HFF-Myc (cell line): Measurements from ENCODE around the gene KRT9.

Experiments
- DNase-seq: peaks from one replicate; pipeline ENCODE4 v3.0.0-alpha.2; 2011; ENCODE audit warnings: low read depth; ENCODE audit errors: extremely low read depth
- H3K4me3 ChIP-seq: replicated peaks from 2 replicates; pipeline ENCODE4 v1.5.1; 2011; ENCODE audit warnings: low read depth, mild to moderate bottlenecking, control low read depth, low read length
- TF ChIP-seq, protein P1 (sequence below): IDR thresholded peaks from 2 replicates; pipeline ENCODE4 v1.5.1; 2012; ENCODE audit warnings: mild to moderate bottlenecking, low read depth, low read length, control low read depth; ENCODE audit errors: missing control alignments

Gene KRT9

GRCh38 chr17:41524261-41524660, 47.6 kb downstream of the KRT9 start:
- no peak for DNase-seq
- no peak overlapping the region for H3K4me3 ChIP-seq
- TF ChIP-seq, protein P1, sequence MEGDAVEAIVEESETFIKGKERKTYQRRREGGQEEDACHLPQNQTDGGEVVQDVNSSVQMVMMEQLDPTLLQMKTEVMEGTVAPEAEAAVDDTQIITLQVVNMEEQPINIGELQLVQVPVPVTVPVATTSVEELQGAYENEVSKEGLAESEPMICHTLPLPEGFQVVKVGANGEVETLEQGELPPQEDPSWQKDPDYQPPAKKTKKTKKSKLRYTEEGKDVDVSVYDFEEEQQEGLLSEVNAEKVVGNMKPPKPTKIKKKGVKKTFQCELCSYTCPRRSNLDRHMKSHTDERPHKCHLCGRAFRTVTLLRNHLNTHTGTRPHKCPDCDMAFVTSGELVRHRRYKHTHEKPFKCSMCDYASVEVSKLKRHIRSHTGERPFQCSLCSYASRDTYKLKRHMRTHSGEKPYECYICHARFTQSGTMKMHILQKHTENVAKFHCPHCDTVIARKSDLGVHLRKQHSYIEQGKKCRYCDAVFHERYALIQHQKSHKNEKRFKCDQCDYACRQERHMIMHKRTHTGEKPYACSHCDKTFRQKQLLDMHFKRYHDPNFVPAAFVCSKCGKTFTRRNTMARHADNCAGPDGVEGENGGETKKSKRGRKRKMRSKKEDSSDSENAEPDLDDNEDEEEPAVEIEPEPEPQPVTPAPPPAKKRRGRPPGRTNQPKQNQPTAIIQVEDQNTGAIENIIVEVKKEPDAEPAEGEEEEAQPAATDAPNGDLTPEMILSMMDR: no peak

DNA sequence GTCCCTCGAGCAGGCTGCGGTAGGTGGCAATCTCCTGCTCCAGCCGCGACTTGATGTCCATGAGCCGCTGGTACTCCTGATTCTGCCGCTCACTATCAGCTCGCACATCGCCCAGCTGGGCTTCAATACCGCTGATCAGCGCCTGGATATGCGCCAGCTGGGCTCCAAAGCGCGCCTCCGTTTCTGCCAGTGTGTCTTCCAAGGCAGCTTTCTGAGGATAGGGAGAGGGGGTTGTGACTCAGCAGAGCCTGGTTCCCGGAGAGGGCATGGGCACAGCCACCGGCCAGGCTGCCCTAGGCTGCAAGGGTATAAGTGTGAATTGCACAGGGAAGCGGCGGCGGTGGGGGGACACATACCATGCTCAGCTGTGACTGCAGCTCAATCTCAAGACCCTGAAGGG, 48.1 kb downstream of the KRT9 start:
- TF ChIP-seq, protein P1: no peak
- H3K4me3 ChIP-seq: no peak overlapping the region
- DNase-seq: no peak

DNA sequence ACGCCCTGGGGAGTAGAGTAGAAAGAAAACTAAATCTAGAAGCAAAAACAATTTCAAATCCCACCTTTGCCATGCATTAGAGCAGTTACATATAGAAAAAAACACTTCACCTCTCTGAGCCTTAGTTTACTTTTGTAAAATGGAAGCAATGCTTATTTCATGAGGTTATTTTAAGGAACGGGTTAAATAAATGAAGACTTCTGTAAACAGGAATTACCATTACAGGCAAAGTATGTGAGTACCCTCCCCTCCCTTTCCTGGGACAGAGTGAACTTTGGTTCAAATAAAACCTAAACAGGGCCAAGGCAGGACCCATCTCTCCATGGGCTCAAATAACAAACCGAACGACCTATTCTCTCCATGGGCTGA, 48.6 kb downstream of the KRT9 start:
- no peak overlapping the region for H3K4me3 ChIP-seq
- TF ChIP-seq, protein P1: no peak
- DNase-seq: no peak

- H3K4me3 ChIP-seq: no peak overlapping the region
- TF ChIP-seq, protein P1: no peak
- no peak for DNase-seq
Observed at GRCh38 chr17:41522301-41523224, 49.3 kb downstream of the KRT9 start.

DNA sequence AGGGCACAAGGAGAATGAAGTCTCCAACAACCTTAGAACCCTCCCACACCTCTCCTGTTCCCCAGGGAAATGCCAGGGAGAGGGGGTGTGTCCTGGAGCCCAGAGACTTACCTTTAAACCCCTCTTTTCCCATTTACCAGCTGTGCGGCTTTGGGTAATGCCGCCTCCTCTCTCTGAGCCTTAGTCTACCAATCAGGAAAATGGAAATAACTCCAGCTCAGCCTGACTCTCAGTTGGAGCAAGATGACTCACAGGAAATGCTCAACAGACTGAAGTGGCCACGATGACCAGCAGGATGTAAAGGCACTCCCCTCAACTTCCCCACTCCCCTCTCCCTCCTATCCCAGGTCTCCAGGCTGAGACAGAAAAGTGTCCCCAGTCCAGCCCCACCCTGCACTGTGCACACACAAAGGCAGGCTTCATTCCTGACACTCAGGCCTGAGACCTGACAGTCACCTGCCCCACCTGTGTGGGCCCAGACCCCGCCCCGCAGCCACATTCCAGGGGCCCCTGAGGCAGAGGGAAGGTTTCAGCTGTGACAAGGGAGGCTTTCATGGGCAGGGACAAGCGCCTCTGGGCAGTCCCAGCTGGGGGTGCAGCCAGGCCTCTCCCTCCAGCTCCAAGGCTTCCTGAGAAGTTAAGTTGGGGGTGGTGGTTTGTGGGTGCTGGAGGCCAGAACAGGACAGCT, 50.1 kb downstream of the KRT9 start:
- TF ChIP-seq, protein P1: no peak
- no peak for DNase-seq
- H3K4me3 ChIP-seq: no peak overlapping the region

GRCh38 chr17:41520821-41521521, 50.9 kb downstream of the KRT9 start:
- TF ChIP-seq, protein P1: no peak
- DNase-seq: no peak
- no peak overlapping the region for H3K4me3 ChIP-seq
